ENCODE data around the gene POMGNT1.
A peak's percentile ranks its signal among the peaks of the same experiment; 100 is the strongest.

The POMGNT1 gene

GRCh38 chr1:46210561-46210960 lies 12.3 kb upstream of the POMGNT1 start:
- no peak for DNase-seq (ENCODE audit: low read depth in 2 of 2)

GRCh38 chr1:46206399-46206798 lies 8.2 kb upstream of the POMGNT1 start:
- no peak for DNase-seq (ENCODE audit: low read depth in 2 of 2)

GRCh38 chr1:46205791-46206190 lies 7.6 kb upstream of the POMGNT1 start:
- no peak for DNase-seq (ENCODE audit: low read depth in 2 of 2)

GRCh38 chr1:46205141-46205540 lies 6.9 kb upstream of the POMGNT1 start:
- DNase-seq (ENCODE audit: low read depth in 2 of 2) = no peak

GRCh38 chr1:46204406-46204742 lies 6.1 kb upstream of the POMGNT1 start:
- no peak for DNase-seq (ENCODE audit: low read depth in 2 of 2)

DNA sequence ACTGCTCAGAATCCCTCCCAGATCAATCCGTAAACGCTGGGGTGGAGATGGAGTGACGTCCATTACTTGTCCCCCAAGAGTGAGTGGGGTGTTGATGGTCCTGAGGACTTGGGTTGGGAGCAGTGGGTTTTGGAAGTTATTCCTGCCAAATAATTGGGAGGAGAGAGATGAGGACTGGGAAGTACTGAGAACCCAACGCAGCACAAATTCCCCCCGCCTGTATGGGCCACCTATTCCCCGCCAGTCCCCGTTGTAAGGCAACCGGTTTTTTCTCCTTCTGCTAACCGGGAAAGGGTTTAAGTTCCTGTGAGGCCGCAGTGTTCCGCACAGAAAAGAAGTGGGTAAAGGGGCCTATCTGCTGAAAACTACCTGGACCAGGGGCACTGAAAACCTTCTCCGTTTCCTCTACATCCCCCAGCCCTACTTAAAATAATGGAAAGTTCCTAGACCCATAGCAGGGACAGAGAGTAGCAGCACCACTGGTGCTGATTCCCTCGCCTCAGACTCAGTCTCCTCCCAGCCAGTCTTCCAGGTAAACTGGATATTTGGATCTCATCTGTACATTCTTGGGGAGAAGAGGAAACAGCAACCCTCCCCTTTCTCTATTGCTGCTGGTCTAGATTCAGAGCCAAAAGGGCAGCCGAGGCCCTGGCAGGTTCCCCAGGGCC lies 5.6 kb upstream of the POMGNT1 start:
- DNase-seq (ENCODE audit: low read depth in 2 of 2) = no peak

- DNase-seq (ENCODE audit: low read depth in 2 of 2) = no peak
These were observed 1.1 kb upstream of the POMGNT1 start for GRCh38 chr1:46199233-46199749.

DNA sequence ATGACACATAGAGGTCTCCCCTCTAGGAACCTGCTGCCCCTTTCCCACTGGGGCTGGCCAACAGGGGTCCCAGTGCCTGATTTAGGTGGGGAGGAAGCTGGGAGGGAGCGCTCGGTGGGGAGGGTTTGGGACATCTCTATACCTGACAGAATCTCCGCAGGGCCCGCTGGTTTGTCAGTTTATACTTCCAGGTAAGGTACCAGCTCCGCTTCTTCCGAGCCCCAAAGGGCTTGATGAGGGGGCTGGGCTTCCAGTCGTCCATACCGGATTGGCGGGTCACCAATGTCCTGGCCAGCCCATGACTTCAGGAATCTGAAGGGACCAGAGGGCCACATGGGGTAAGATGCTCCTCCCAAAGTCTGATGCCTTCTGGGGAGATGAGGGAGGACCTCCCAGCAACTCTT lies 672 bp downstream of the POMGNT1 start:
- no peak for DNase-seq (ENCODE audit: low read depth in 2 of 2)

GRCh38 chr1:46196609-46197008 lies 1.6 kb downstream of the POMGNT1 start:
- DNase-seq (ENCODE audit: low read depth in 2 of 2) = no peak

DNA sequence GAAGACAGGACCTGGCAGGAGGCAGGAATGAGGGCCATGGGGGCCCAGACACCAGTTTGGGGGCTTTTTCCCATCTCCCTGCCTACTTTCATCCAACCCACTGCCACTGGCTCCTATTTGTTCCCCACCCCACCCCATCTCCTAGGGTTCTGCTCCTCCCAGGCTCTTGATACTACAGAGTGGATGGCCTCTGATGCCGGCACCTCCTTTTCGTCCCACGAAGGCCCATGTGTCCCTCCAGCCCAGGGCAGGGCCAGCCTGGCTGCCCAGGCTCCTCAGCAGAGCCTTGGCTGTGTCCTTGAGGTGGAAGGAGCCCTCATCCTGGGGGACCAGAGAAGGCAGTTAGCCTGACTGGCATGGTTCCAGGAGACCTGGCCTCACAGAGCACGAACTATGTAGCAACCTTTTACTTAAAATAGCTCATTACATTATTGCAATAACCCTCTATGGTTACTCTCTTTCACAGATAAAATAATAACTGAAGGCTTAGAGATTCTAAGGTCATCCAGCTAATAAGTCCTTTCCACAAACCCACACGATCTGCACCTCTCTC lies 3.5 kb downstream of the POMGNT1 start:
- no peak for DNase-seq (ENCODE audit: low read depth in 2 of 2)

- no peak for DNase-seq (ENCODE audit: low read depth in 2 of 2)
These were observed 4.2 kb downstream of the POMGNT1 start for GRCh38 chr1:46193984-46194570.

GRCh38 chr1:46193285-46193684 lies 4.9 kb downstream of the POMGNT1 start:
- no peak for DNase-seq (ENCODE audit: low read depth in 2 of 2)

- DNase-seq (ENCODE audit: low read depth in 2 of 2) = no peak
These were observed 6.1 kb downstream of the POMGNT1 start for GRCh38 chr1:46192171-46192570.

DNA sequence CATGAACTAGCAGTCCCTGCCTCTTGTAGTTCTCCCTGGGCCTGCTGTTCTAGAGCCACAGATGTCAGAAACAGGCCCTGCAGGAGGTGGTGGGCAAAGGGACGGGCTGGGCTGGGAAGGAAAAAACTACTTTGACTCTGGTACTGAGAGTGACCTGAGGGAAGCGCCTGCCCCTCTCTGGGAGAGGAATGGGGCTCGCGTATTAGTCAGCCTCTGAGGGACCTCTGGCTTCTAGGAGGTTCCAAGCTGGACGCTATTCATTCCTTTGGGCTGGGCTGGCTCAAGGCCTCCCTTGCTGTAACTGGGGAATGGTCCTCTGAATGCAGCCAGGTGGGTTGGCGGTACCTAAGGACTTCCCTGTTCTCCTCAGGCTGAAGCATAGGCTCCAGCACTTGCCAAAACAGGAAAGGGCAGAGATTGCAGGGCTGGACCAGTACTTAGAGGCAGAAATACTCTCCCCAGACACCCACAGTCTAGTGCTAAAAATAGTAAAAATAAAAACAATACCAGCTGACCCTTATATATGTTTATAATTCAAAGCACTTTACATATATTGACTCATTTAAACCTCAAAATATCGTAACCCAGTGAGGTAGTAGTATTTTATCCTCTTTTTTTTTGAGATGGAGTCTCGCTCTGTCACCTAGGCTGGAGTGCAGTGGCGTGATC lies 7.1 kb downstream of the POMGNT1 start:
- DNase-seq (ENCODE audit: low read depth in 2 of 2) = no peak

- DNase-seq (ENCODE audit: low read depth in 2 of 2) = no peak
These were observed 7.7 kb downstream of the POMGNT1 start for GRCh38 chr1:46190539-46190938.

DNA sequence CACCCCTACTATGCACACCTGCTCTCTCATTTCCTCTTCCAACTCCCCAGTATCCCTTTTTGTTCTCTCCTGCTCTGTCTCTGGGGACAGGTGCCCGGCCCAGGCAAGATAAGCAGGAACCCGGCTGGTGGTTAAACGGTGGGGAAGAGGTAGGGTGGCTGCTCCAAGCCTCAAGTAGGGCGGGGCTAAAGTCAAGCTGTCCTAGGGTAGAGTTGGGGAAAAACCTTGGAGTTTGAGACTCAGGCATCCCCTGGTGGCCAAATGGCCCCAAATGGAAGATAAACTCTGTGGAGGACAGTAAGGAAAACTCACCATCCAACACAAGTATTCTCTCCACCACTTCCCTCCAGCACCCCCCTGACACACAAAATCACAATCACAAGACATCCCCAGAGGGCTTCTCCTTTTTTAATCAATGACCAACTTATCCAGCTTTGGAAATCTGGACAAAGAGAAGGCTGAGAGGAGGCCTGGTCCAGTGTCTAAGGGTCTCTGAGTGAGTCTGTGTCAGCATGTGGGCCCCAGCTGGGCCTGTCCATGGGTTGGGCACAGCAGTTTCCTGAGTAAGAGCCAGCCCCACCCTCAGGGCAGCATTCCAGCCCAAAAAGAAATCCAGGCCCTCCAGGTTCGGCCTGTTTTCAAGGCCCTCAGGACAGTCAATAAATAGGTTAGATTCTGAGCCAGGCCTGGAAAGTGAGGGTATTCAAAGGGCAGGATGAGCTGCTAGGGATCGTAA lies 9.8 kb downstream of the POMGNT1 start:
- no peak for DNase-seq (ENCODE audit: low read depth in 2 of 2)

GRCh38 chr1:46187106-46187869 lies 10.9 kb downstream of the POMGNT1 start:
- no peak for DNase-seq (ENCODE audit: low read depth in 2 of 2)

GRCh38 chr1:46186076-46186475 lies 12.2 kb downstream of the POMGNT1 start:
- no peak for DNase-seq (ENCODE audit: low read depth in 2 of 2)

- DNase-seq (ENCODE audit: low read depth in 2 of 2) = peak; percentile 14 to 51
These were observed 13.1 kb downstream of the POMGNT1 start for GRCh38 chr1:46184920-46185658.

- DNase-seq (ENCODE audit: low read depth in 2 of 2) = no peak
These were observed 14.2 kb downstream of the POMGNT1 start for GRCh38 chr1:46183926-46184557.
